Bone marrow (tissue), 2 donors: ENCODE results near the gene GPR32.
"Not testable (repeated sequence)": the region's sequence is repeated elsewhere in the genome, so short reads cannot be mapped to it uniquely, and the experiment has no call there.

Experiments
- DNase-seq, 2 donors: peaks; one replicate each; lab custom pipeline; 2025; lab: John Stamatoyannopoulos, UW

Gene GPR32

DNA sequence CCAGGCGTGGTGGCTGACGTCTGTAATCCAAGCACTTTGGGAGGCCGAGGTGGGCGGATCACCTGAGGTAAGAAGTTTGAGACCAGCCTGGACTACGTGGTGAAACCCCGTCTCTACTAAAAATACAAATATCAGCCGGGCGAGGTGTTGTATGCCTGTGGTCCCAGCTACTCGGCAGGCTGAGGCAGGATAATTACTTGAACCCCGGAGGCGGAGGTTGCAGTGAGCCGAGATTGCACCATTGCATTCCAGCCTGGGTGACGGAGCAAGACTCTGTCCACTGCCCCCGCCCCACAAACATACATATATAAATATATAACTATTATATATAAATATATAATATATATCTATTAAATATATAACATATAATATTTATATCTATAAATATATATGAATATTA is 23.1 kb upstream of the GPR32 start:
- not testable (repeated sequence) for DNase-seq

DNA sequence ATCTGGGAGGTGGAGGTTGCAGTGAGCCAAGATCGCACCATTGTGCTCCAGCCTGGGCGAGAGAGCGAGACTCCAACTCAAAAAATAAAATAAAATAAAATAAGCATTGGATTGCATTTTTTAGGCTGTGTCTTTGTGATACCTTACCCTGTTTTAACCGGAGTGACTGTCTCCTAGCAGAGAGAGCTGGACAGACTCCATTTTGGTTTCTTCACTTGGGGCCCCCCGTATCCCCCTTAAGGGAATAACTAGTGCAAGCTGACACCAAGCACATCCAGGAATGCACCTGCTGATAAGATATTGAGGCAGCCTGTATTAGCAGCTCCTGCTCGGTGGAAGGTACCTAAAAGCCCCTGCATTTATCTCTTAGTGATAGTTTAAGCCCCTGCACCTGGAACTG is 20.8 kb upstream of the GPR32 start:
- DNase-seq, result no peak

DNA sequence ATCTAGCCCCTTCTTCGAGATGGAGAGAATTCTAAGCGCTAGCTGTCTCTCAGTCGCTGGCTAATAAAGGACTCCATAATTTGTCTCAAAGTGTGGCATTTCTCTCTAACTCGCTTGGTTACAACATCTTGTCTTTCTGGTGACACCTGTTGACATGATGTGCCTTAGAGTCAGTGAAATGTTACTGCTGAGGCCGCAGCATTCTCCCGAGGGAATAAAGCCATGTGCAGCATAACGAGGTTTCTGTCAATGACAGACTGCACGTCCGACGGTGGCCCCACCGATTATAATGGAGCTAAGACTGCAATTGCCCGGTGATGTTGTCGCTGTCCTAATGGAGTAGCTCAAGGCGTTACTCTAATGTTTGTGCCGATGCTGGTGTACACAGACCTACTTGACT is 20.3 kb upstream of the GPR32 start:
- DNase-seq, result no peak

DNA sequence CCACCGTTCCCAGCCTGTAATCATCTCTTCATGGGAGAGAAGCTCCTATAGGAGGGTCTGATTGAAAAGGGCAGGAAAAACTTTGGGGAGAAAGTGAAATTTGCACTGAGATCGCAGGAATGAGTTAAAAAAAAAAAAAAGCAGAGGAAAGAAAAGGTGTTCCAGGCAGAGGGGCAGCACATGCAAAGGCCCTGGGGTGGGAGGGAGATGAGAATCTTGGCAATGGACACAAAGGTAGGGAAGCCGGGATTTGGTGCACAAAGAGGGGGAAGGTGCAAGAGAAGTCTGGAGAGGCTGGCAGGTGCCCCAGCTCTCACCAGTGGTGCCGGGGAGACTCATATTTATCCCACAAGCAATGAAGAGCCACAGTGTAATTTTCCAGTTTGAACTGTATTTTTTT is 16.4 kb upstream of the GPR32 start:
- DNase-seq, result no peak

DNA sequence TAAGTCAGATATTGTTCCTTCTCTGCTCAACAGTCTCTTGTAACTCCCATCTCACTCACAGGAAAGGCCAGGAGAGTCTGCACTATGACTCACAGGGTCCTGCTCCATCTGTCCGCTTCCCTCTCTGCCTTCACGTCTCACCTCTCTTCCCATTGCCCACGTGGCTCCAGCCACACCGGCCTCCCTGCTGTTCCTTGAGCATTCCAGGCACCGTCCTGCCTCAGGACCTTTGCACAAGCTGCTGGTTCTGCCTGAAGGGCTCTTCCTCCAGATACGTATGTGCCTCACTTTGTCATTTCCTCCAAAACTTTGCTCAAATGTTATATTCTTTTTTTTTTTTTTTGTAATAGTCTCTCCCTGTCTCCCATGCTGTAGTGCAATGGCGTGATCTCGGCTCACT is 14.0 kb upstream of the GPR32 start:
- DNase-seq, result not testable (repeated sequence)

- not testable (repeated sequence) for DNase-seq
Measured at GRCh38 chr19:50757624-50758023, 12.6 kb upstream of the GPR32 start.

- DNase-seq, result not testable (repeated sequence)
Measured at GRCh38 chr19:50759076-50759475, 11.2 kb upstream of the GPR32 start.

- no peak for DNase-seq
Measured at GRCh38 chr19:50759886-50760285, 10.4 kb upstream of the GPR32 start.

DNA sequence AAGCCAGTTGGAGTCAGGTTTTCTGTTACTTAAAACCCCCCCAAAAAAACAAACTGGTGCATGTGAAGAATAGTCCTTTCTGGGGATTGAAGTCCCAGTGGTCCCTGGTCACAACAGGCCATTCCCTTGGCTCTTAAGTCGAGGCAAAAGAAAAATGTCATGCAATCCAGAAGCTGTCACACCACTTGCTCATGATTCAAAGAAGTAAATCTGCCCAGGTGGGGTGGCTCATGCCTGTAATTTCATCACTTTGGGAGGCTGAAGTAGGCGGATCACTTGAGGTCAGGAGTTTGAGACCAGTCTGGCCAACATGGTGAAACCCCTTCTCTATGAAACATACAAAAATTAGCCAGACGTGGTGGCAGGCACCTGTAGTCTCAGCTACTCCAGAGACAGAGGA is 8.8 kb upstream of the GPR32 start:
- DNase-seq, result not testable (repeated sequence)

- not testable (repeated sequence) for DNase-seq
Measured at GRCh38 chr19:50763521-50763920, 6.7 kb upstream of the GPR32 start.

GRCh38 chr19:50764409-50764808 is 5.9 kb upstream of the GPR32 start:
- DNase-seq, result no peak

- not testable (repeated sequence) for DNase-seq
Measured at GRCh38 chr19:50766746-50767145, 3.5 kb upstream of the GPR32 start.

DNA sequence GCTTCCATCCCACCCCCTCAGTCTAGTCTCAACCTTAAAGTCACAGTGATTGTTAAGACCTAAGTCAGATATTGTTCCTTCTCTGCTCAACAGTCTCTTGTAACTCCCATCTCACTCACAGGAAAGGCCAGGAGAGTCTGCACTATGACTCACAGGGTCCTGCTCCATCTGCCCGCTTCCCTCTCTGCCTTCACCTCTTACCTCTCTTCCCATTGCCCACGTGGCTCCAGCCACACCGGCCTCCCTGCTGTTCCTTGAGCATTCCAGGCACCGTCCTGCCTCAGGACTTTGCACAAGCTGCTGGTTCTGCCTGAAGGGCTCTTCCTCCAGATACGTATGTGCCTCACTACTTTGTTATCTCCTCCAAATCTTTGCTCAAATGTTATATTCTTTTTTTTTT is 3.0 kb upstream of the GPR32 start:
- DNase-seq, result not testable (repeated sequence)

- DNase-seq, result peak in 1 of 2 donors; percentile 9
Measured at GRCh38 chr19:50768277-50768676, 2.0 kb upstream of the GPR32 start.

GRCh38 chr19:50770888-50771287 is 624 bp downstream of the GPR32 start:
- no peak for DNase-seq

- no peak for DNase-seq
Measured at GRCh38 chr19:50772476-50772875, 2.2 kb downstream of the GPR32 start.

GRCh38 chr19:50772912-50773311 is 2.6 kb downstream of the GPR32 start:
- DNase-seq, result not testable (repeated sequence)

DNA sequence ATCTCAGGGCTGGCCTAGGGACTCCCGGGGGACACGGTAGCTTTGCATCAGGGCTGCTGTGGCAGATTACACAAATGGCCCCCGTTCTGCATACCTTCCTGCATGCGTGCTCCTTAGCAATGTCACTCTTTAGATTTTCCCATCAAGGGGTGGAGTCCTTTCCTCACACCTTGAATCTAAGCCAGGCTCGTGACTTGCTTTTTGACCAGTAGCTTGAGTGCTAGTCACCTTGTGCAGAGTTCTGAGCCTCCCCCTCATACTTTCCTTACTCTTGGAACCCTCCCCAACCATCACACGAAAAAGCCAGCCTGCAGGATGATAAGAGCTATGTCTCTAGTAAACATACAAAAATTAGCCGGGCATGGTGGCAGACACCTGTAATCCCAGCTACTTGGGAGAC is 3.2 kb downstream of the GPR32 start:
- not testable (repeated sequence) for DNase-seq

DNA sequence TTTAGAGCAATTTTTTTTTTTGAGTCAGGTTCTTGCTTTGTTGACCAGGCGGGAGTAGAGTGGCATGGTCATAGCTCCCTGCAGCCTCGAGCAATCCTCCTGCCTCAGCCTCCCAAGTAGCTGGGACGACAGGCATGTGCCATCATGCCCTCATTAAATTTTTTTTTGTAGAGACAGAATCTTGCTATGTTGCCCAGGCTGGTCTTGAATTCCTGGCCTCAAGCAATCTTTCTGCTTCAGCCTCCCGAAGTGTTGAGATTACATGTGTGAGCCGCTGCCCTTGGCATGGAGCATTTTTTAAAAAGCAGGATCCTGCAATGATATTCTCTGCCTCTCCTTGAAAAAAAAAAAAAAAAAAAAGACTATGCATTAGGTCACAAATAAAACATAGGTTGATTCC is 5.9 kb downstream of the GPR32 start:
- no peak for DNase-seq

- no peak for DNase-seq
Measured at GRCh38 chr19:50777261-50777660, 7.0 kb downstream of the GPR32 start.

DNA sequence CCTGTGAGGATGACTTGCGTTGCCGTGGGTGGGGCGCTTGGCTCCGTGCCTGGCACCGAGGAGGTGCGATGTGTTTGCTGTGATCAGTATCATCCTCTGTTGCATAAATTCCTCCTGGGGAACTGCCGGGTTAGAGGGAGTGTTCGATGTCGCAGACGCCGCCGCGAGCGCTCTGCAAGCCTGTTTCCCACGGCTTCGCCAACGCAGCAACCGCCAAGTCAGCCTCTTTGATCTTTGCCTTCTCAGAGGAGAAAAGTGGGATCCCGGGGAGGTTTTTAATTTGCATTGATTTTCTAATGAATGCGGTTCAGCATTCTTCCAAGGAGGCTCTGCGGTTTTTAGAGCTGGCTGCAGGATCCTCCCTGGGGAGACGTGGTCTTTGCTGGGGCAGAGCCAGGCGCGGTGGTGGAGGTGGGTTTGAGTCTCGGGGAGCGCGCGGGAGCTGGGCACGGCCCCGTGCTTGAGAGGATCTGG is 7.6 kb downstream of the GPR32 start:
- no peak for DNase-seq

- DNase-seq, result no peak
Measured at GRCh38 chr19:50778906-50779430, 8.7 kb downstream of the GPR32 start.

- no peak for DNase-seq
Measured at GRCh38 chr19:50779504-50780457, 9.5 kb downstream of the GPR32 start.
